Liver (tissue), 9 donors: ENCODE data around the gene AP3S1. TPM values are rescaled to one million over a fixed set of nuclear protein-coding genes. Genes with fewer than 3 reads are reported as not detected.

Experiments
- DNase-seq: peaks from one replicate; pipeline ENCODE4 v3.0.0-alpha.2; 2017; ENCODE audit warnings: low spot score
- H3K27ac ChIP-seq, 2 donors: one replicate each; pipeline ENCODE4 v1.7.0; 2013; ENCODE audit warnings: inconsistent platforms in 2 of 2, low read length in 2 of 2, control low read depth in 1 of 2, low read depth in 1 of 2, mild to moderate bottlenecking in 1 of 2
- H3K27me3 ChIP-seq, 4 donors: one replicate each; pipeline versions ENCODE4 v1.6.1 to v1.7.0; 2013; ENCODE audit warnings: low read length in 3 of 4, inconsistent platforms in 1 of 4, mild to moderate bottlenecking in 1 of 4, moderate library complexity in 1 of 4; ENCODE audit not compliant: control insufficient read depth in 4 of 4, insufficient read depth in 4 of 4
- H3K36me3 ChIP-seq, 4 donors: one replicate each; pipeline versions ENCODE4 v1.6.1 to v1.7.0; 2013; ENCODE audit warnings: low read length in 3 of 4, mild to moderate bottlenecking in 3 of 4, low read depth in 1 of 4, moderate library complexity in 1 of 4; ENCODE audit not compliant: control insufficient read depth in 4 of 4, insufficient read depth in 3 of 4
- H3K4me1 ChIP-seq, 4 donors: one replicate each; pipeline versions ENCODE4 v1.6.1 to v1.7.0; 2013; ENCODE audit warnings: low read length in 3 of 4, mild to moderate bottlenecking in 3 of 4, moderate library complexity in 1 of 4; ENCODE audit not compliant: control insufficient read depth in 4 of 4, insufficient read depth in 4 of 4
- H3K4me3 ChIP-seq, 3 donors: one replicate each; pipeline versions ENCODE4 v1.6.1 to v1.7.0; 2013; ENCODE audit warnings: low read length in 3 of 3, control low read depth in 1 of 3, low read depth in 1 of 3, mild to moderate bottlenecking in 1 of 3
- H3K9ac ChIP-seq, 2 donors: one replicate each; pipeline ENCODE4 v1.7.0; 2013; ENCODE audit warnings: low read length in 2 of 2, mild to moderate bottlenecking in 2 of 2, moderate library complexity in 2 of 2, control low read depth in 1 of 2, low read depth in 1 of 2
- H3K9me3 ChIP-seq, 4 donors: one replicate each; pipeline versions ENCODE4 v1.6.1 to v1.7.0; 2013; ENCODE audit warnings: low read length in 3 of 4; ENCODE audit not compliant: control insufficient read depth in 4 of 4
- CTCF ChIP-seq: fragments of 150-350 bp; IDR thresholded peaks from 2 replicates; pipeline ENCODE4 v1.5.1; 2017; ENCODE audit warnings: improper control_type of control experiment, low read depth, low read length; ENCODE audit not compliant: missing input control
- EGR1 ChIP-seq, 2 donors: IDR thresholded peaks; 2 replicates each; pipeline ENCODE4 v1.6.1; 2016 to 2018; ENCODE audit warnings: antibody characterized with exemption in 2 of 2, low read depth in 2 of 2
- FOXA1 ChIP-seq: IDR thresholded peaks from 2 replicates; pipeline ENCODE4 v1.6.1; 2016; ENCODE audit warnings: antibody characterized with exemption
- FOXA2 ChIP-seq: IDR thresholded peaks from 2 replicates; pipeline ENCODE4 v1.6.1; 2016; ENCODE audit warnings: antibody characterized with exemption
- GABPA ChIP-seq, 2 donors: IDR thresholded peaks in 1 of 2; conservative IDR thresholded peaks in 1 of 2; 2 replicates each; pipeline ENCODE4 v1.6.1; 2016; ENCODE audit warnings: antibody characterized with exemption in 2 of 2, mild to moderate bottlenecking in 1 of 2, moderate library complexity in 1 of 2
- HNF4A ChIP-seq, 2 donors: conservative IDR thresholded peaks; 2 replicates each; pipeline ENCODE4 v1.6.1; 2016; ENCODE audit warnings: antibody characterized with exemption in 2 of 2, mild to moderate bottlenecking in 2 of 2
- HNF4G ChIP-seq: IDR thresholded peaks from 2 replicates; pipeline ENCODE4 v1.6.1; 2016; ENCODE audit warnings: antibody characterized with exemption
- JUND ChIP-seq, 2 donors: IDR thresholded peaks; 2 replicates each; pipeline ENCODE4 v1.6.1; 2016; ENCODE audit warnings: antibody characterized with exemption in 2 of 2
- NR2F2 ChIP-seq: IDR thresholded peaks from 2 replicates; pipeline ENCODE4 v1.6.1; 2016; ENCODE audit warnings: antibody characterized with exemption
- RAD21 ChIP-seq, 2 donors: IDR thresholded peaks; 2 replicates each; pipeline ENCODE4 v1.6.1; 2016; ENCODE audit warnings: antibody characterized with exemption in 2 of 2, mild to moderate bottlenecking in 2 of 2
- RXRA ChIP-seq, 2 donors: IDR thresholded peaks; 2 replicates each; pipeline ENCODE4 v1.6.1; 2017 to 2018; ENCODE audit warnings: antibody characterized with exemption in 2 of 2, mild to moderate bottlenecking in 1 of 2
- SP1 ChIP-seq: IDR thresholded peaks from 2 replicates; pipeline ENCODE4 v1.6.1; 2018; ENCODE audit warnings: antibody characterized with exemption, mild to moderate bottlenecking
- TAF1 ChIP-seq: conservative IDR thresholded peaks from 2 replicates; pipeline ENCODE4 v1.6.1; 2016; ENCODE audit warnings: antibody characterized with exemption, mild to moderate bottlenecking
- YY1 ChIP-seq: IDR thresholded peaks from 2 replicates; pipeline ENCODE4 v1.6.1; 2016; ENCODE audit warnings: antibody characterized with exemption, mild to moderate bottlenecking
- ZBTB33 ChIP-seq: IDR thresholded peaks from 2 replicates; pipeline ENCODE4 v1.6.1; 2016; ENCODE audit warnings: antibody characterized with exemption
- WGBS: extraction: QIAGEN DNeasy Blood & Tissue Kit; methylation state at CpG from one replicate; pipeline ENCODE4 v1.1.7; 2013; 5-methylcytosine and 5-hydroxymethylcytosine counted together
- polyA plus RNA-seq, 2 donors: library from polyadenylated mRNA; stranded (reverse) in 1 of 2; unstranded in 1 of 2; fragments of 200-250 nt in 1 of 2; fragments of >200 nt in 1 of 2; fragmentation: Nextera tagmentation in 1 of 2; extraction: Ambion mirVana in 1 of 2; gene quantifications; one replicate each; pipeline versions ENCODE4 v1.2.1 to v1.2.3, GENCODE V29; 2013 to 2015
- total RNA-seq, 2 donors: library from RNA; depleted of rRNA; stranded (reverse); fragments of >200 nt; gene quantifications; one replicate each; pipeline ENCODE4 v1.2.3, GENCODE V29; 2014
- TF ChIP-seq, protein P1 (sequence below): IDR thresholded peaks from 2 replicates; pipeline ENCODE4 v1.6.1; 2016; ENCODE audit warnings: antibody characterized with exemption
- TF ChIP-seq, protein P2 (sequence below): IDR thresholded peaks from 2 replicates; pipeline ENCODE4 v1.6.1; 2016; ENCODE audit warnings: antibody characterized with exemption, mild to moderate bottlenecking
- TF ChIP-seq, protein P3 (sequence below): IDR thresholded peaks from 2 replicates; pipeline ENCODE4 v1.6.1; 2016; ENCODE audit warnings: antibody characterized with exemption
- donor health status: healthy.
- donor health status: healthy.
- donor health status: healthy.
- donor health status: healthy.
- donor health status: healthy.

Gene AP3S1
- total and polyA plus RNA-seq, 4 donors: 32.7 to 52.7 (median 40.9) TPM

GRCh38 chr5:115843444-115844130, 1.9 kb downstream of the AP3S1 start:
- DNase-seq: no peak
- H3K36me3 ChIP-seq: no peaks in the 10 kb centered on the region
- no peak for TF ChIP-seq FOXA2
- no peak for TF ChIP-seq JUND (IDR thresholded peaks at IDR 0.05)
- TF ChIP-seq GABPA (IDR thresholded peaks at IDR 0.05 in 1 of 2, conservative IDR thresholded peaks at IDR 0.05 in 1 of 2): no peak
- no peak for TF ChIP-seq RXRA (IDR thresholded peaks at IDR 0.05)
- TF ChIP-seq, protein P1, sequence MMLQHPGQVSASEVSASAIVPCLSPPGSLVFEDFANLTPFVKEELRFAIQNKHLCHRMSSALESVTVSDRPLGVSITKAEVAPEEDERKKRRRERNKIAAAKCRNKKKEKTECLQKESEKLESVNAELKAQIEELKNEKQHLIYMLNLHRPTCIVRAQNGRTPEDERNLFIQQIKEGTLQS: no peak
- TF ChIP-seq HNF4G: no peak
- no peak for TF ChIP-seq EGR1 (IDR thresholded peaks at IDR 0.05; ENCODE audit: low read depth in 2 of 2)
- no peak for TF ChIP-seq TAF1
- TF ChIP-seq NR2F2: no peak
- TF ChIP-seq, protein P2, sequence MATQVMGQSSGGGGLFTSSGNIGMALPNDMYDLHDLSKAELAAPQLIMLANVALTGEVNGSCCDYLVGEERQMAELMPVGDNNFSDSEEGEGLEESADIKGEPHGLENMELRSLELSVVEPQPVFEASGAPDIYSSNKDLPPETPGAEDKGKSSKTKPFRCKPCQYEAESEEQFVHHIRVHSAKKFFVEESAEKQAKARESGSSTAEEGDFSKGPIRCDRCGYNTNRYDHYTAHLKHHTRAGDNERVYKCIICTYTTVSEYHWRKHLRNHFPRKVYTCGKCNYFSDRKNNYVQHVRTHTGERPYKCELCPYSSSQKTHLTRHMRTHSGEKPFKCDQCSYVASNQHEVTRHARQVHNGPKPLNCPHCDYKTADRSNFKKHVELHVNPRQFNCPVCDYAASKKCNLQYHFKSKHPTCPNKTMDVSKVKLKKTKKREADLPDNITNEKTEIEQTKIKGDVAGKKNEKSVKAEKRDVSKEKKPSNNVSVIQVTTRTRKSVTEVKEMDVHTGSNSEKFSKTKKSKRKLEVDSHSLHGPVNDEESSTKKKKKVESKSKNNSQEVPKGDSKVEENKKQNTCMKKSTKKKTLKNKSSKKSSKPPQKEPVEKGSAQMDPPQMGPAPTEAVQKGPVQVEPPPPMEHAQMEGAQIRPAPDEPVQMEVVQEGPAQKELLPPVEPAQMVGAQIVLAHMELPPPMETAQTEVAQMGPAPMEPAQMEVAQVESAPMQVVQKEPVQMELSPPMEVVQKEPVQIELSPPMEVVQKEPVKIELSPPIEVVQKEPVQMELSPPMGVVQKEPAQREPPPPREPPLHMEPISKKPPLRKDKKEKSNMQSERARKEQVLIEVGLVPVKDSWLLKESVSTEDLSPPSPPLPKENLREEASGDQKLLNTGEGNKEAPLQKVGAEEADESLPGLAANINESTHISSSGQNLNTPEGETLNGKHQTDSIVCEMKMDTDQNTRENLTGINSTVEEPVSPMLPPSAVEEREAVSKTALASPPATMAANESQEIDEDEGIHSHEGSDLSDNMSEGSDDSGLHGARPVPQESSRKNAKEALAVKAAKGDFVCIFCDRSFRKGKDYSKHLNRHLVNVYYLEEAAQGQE: no peak
- TF ChIP-seq SP1: no peak
- no peak for TF ChIP-seq RAD21 (IDR thresholded peaks at IDR 0.05)
- H3K4me3 ChIP-seq: peak overlapping the region in 1 of 3 donors; percentile 100
- H3K27ac ChIP-seq: no peak overlapping the region
- H3K4me1 ChIP-seq: peaks cover 0 to 40% (median 28%) of the 10 kb centered on the region in 4 donors
- no peaks in the 10 kb centered on the region for H3K9me3 ChIP-seq
- whole genome bisulfite sequencing: 71% methylated on average over 6 of the region's 6 CpGs
- H3K27me3 ChIP-seq: no peaks in the 10 kb centered on the region
- H3K9ac ChIP-seq: peak overlapping the region; percentile 23 to 98

DNA sequence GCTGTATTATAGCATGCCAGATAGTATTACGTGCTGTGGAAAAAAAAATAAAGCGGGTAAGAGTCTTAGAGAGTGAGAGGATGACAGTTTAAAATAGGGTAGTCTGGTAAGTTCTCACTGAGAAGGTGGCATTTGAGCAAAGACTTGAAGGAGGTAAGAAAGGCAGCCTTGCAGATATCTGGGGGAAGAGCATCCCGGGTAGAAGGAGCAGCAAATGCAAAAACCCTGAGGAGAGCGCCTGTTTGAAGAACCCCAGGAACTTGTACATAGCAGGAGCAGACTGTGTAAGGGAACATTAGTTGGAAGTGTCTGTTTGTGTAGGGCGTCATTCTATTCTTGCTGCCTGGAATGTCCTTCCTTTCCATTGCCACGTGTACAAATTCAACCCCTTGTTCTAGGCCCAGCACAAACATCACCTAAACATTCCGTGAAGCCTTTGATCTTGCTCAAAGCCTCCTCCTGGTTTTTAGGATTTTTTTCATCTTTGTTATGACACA, 2.6 kb downstream of the AP3S1 start:
- H3K36me3 ChIP-seq: no peaks in the 10 kb centered on the region
- TF ChIP-seq NR2F2 (no peak), FOXA2 (no peak), GABPA (IDR thresholded peaks at IDR 0.05 in 1 of 2, conservative IDR thresholded peaks at IDR 0.05 in 1 of 2) (no peak), RAD21 (IDR thresholded peaks at IDR 0.05) (no peak), ZBTB33 (no peak), TAF1 (no peak), RXRA (IDR thresholded peaks at IDR 0.05) (no peak), HNF4G (no peak), EGR1 (IDR thresholded peaks at IDR 0.05; ENCODE audit: low read depth in 2 of 2) (no peak), CTCF (no peak), HNF4A (conservative IDR thresholded peaks at IDR 0.05) (no peak), YY1 (no peak), SP1 (no peak), FOXA1 (no peak)
- TF ChIP-seq, protein P2: no peak
- TF ChIP-seq, protein P3, sequence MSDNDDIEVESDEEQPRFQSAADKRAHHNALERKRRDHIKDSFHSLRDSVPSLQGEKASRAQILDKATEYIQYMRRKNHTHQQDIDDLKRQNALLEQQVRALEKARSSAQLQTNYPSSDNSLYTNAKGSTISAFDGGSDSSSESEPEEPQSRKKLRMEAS: no peak
- TF ChIP-seq, protein P1: no peak
- H3K4me3 ChIP-seq: no peak overlapping the region
- DNase-seq: no peak
- H3K27me3 ChIP-seq: no peaks in the 10 kb centered on the region
- 87% methylated on average over 7 of the region's 7 CpGs for WGBS
- peaks cover 0 to 32% (median 23%) of the 10 kb centered on the region in 4 donors for H3K4me1 ChIP-seq
- no peak overlapping the region for H3K27ac ChIP-seq
- H3K9ac ChIP-seq: no peak overlapping the region
- H3K9me3 ChIP-seq: no peaks in the 10 kb centered on the region
